Fibroblast of lung (primary cell): ENCODE results near the gene EXOC3L2.

ENCODE experiments used
- CTCF ChIP-seq, 2 donors: IDR thresholded peaks in 1 of 2; conservative IDR thresholded peaks in 1 of 2; 1 replicate in 1 of 2; 2 replicates in 1 of 2; pipeline ENCODE4 v1.5.1; 2011 to 2012; ENCODE audit warnings: low read length in 2 of 2, control low read depth in 1 of 2, inconsistent platforms in 1 of 2, low read depth in 1 of 2, mild to moderate bottlenecking in 1 of 2
- EZH2 ChIP-seq: IDR thresholded peaks from 2 replicates; pipeline ENCODE4 v1.5.1; 2012; ENCODE audit warnings: low read length, control low read depth, mild to moderate bottlenecking; ENCODE audit errors: missing control alignments

- no peak for TF ChIP-seq CTCF (conservative IDR thresholded peaks at IDR 0.05 in 1 of 2, IDR thresholded peaks at IDR 0.05 in 1 of 2; ENCODE audit: low read depth in 1 of 2, low read length in 2 of 2)
- TF ChIP-seq EZH2: no peak
These were observed 34.5 kb upstream of the EXOC3L2 start for GRCh38 chr19:45279587-45280192.
